ENCODE results near the gene RNU5B-1. TPM values are rescaled to one million over a fixed set of nuclear protein-coding genes. Genes with fewer than 3 reads are reported as not detected.

The RNU5B-1 gene
- total and polyA plus RNA-seq, 9 of the 15 experiments (the other 6 are each of a cell fraction or from before 2014, with no cell fraction given) = 14.2 TPM; not detected in 8

DNA sequence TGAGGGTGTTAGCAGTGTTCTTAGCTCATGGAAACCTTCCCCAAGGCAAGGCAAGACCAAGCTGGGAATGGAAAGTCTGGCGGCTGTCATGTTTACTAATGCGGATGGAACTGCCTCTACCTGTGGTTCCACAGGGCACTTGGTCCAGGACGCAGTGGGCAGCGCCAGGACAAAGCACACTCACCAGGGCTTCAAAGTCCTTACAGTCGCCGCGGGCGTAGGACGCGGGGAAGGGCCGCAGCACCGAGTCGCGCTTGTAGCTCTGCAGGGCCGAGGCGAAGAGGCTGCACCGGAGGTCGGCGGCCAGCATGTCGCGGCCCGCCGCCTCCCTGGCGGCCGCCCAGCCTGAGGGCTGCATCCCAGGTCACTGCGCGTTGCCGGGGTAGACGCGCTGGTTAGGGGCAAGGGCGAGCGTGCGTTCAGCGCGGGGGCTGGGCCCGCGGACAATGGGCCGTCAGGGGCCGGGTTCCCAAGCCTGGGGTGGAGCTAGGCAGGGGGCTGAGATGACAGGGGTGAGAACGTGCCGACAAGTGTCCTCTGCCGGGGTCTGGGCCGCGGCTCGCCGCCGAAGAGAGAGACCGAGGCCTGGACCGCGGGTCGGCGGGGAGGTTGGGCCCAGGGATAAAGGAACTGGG is 18.3 kb upstream of the RNU5B-1 start (continued):
- TF ChIP-seq RBBP5 (IDR thresholded peaks at IDR 0.05; ENCODE audit: borderline replicate concordance, insufficient read depth, low read length, poor library complexity, severe bottlenecking) (peak; percentile 92), PTBP1 (IDR thresholded peaks at IDR 0.05; ENCODE audit: low read depth, low read length) (no peak), KAT2B (IDR thresholded peaks at IDR 0.05; ENCODE audit: low read depth, low read length) (no peak), ZNF24 (IDR thresholded peaks at IDR 0.05) (no peak), ETV5 (CRISPR knock-in tag; IDR thresholded peaks at IDR 0.05; ENCODE audit: low read depth) (0 out of 2 replicates have a peak, but pooled peaks have one; percentile 28), SUPT5H (IDR thresholded peaks at IDR 0.05) (no peak), HDAC1 (IDR thresholded peaks at IDR 0.05) (0 out of 4 replicates have a peak, but pooled peaks of 1 of the 2 experiments have one; percentile 26)
- TF ChIP-seq, protein P1, sequence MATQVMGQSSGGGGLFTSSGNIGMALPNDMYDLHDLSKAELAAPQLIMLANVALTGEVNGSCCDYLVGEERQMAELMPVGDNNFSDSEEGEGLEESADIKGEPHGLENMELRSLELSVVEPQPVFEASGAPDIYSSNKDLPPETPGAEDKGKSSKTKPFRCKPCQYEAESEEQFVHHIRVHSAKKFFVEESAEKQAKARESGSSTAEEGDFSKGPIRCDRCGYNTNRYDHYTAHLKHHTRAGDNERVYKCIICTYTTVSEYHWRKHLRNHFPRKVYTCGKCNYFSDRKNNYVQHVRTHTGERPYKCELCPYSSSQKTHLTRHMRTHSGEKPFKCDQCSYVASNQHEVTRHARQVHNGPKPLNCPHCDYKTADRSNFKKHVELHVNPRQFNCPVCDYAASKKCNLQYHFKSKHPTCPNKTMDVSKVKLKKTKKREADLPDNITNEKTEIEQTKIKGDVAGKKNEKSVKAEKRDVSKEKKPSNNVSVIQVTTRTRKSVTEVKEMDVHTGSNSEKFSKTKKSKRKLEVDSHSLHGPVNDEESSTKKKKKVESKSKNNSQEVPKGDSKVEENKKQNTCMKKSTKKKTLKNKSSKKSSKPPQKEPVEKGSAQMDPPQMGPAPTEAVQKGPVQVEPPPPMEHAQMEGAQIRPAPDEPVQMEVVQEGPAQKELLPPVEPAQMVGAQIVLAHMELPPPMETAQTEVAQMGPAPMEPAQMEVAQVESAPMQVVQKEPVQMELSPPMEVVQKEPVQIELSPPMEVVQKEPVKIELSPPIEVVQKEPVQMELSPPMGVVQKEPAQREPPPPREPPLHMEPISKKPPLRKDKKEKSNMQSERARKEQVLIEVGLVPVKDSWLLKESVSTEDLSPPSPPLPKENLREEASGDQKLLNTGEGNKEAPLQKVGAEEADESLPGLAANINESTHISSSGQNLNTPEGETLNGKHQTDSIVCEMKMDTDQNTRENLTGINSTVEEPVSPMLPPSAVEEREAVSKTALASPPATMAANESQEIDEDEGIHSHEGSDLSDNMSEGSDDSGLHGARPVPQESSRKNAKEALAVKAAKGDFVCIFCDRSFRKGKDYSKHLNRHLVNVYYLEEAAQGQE (IDR thresholded peaks at IDR 0.05; ENCODE audit: borderline replicate concordance) = no peak
- TF ChIP-seq, protein P1 (CRISPR knock-in tag; IDR thresholded peaks at IDR 0.05; ENCODE audit: low read depth) = no peak
- TF ChIP-seq, protein P2, sequence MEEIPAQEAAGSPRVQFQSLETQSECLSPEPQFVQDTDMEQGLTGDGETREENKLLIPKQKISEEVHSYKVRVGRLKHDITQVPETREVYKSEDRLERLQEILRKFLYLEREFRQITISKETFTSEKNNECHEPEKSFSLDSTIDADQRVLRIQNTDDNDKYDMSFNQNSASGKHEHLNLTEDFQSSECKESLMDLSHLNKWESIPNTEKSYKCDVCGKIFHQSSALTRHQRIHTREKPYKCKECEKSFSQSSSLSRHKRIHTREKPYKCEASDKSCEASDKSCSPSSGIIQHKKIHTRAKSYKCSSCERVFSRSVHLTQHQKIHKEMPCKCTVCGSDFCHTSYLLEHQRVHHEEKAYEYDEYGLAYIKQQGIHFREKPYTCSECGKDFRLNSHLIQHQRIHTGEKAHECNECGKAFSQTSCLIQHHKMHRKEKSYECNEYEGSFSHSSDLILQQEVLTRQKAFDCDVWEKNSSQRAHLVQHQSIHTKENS (CRISPR knock-in tag; IDR thresholded peaks at IDR 0.05) = no peak
- TF ChIP-seq, protein P3, sequence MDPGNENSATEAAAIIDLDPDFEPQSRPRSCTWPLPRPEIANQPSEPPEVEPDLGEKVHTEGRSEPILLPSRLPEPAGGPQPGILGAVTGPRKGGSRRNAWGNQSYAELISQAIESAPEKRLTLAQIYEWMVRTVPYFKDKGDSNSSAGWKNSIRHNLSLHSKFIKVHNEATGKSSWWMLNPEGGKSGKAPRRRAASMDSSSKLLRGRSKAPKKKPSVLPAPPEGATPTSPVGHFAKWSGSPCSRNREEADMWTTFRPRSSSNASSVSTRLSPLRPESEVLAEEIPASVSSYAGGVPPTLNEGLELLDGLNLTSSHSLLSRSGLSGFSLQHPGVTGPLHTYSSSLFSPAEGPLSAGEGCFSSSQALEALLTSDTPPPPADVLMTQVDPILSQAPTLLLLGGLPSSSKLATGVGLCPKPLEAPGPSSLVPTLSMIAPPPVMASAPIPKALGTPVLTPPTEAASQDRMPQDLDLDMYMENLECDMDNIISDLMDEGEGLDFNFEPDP (CRISPR knock-in tag; IDR thresholded peaks at IDR 0.05) = no peak
- TF ChIP-seq, protein P4, sequence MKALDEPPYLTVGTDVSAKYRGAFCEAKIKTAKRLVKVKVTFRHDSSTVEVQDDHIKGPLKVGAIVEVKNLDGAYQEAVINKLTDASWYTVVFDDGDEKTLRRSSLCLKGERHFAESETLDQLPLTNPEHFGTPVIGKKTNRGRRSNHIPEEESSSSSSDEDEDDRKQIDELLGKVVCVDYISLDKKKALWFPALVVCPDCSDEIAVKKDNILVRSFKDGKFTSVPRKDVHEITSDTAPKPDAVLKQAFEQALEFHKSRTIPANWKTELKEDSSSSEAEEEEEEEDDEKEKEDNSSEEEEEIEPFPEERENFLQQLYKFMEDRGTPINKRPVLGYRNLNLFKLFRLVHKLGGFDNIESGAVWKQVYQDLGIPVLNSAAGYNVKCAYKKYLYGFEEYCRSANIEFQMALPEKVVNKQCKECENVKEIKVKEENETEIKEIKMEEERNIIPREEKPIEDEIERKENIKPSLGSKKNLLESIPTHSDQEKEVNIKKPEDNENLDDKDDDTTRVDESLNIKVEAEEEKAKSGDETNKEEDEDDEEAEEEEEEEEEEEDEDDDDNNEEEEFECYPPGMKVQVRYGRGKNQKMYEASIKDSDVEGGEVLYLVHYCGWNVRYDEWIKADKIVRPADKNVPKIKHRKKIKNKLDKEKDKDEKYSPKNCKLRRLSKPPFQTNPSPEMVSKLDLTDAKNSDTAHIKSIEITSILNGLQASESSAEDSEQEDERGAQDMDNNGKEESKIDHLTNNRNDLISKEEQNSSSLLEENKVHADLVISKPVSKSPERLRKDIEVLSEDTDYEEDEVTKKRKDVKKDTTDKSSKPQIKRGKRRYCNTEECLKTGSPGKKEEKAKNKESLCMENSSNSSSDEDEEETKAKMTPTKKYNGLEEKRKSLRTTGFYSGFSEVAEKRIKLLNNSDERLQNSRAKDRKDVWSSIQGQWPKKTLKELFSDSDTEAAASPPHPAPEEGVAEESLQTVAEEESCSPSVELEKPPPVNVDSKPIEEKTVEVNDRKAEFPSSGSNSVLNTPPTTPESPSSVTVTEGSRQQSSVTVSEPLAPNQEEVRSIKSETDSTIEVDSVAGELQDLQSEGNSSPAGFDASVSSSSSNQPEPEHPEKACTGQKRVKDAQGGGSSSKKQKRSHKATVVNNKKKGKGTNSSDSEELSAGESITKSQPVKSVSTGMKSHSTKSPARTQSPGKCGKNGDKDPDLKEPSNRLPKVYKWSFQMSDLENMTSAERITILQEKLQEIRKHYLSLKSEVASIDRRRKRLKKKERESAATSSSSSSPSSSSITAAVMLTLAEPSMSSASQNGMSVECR (CRISPR knock-in tag; IDR thresholded peaks at IDR 0.05) = peak; percentile 52; the same call in 1 of the 2 replicates

All from K562 (cell line).